Stimulated activated CD4-positive, alpha-beta T cell treated with anti-CD3 and anti-CD28 coated beads, Interleukin-1b, Interleukin-23, amount 100 ng/mL, for 24 hours (primary cell): ENCODE measurements around the gene CDH4.

Experiments
- DNase-seq, 4 experiments: peaks; one replicate each; pipeline ENCODE4 v3.0.0-alpha.2; 2020; ENCODE audit warnings: low read depth in 4 of 4, low spot score in 1 of 4

CDH4 gene

GRCh38 chr20:61929561-61929960 is 677.5 kb downstream of the CDH4 start:
- DNase-seq = no peak

DNA sequence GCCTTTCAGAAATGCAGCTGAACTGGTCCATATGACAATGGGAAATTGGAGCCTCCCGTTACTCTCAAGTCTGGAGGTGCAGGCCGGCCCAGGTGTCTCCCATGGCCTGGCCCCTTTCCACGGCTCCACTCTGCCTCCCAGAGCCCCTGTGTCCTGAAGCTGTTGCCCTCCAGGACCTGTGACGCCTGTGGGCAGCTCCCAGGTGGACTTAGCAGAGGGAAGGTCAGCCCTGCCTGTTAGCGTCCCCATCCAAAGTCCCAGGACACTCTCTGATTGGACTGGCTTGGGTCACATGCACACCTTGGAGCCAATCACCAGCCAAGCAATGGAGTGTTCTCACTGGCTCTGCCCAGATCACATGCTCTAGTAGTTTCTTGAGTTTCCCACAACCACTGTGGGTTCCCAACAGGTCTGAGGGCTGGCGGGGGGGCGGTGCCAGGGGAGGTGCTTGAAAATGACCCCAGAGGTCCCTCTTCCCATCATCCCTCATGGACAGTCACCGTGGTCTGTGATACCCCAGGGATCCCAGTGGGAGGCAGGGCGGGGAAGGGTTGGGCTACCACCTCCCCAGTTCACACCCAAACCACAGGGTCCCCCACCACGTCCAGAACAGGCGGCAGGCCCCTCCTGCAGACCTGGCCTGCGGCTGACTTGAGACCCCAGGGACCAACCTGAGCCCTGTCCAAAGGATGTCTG is 678.1 kb downstream of the CDH4 start:
- no peak for DNase-seq

- no peak for DNase-seq
Observed at GRCh38 chr20:61930776-61931475, 678.9 kb downstream of the CDH4 start.

- no peak for DNase-seq
Observed at GRCh38 chr20:61931476-61932198, 679.6 kb downstream of the CDH4 start.

- no peak for DNase-seq
Observed at GRCh38 chr20:61932199-61932592, 680.1 kb downstream of the CDH4 start.

DNA sequence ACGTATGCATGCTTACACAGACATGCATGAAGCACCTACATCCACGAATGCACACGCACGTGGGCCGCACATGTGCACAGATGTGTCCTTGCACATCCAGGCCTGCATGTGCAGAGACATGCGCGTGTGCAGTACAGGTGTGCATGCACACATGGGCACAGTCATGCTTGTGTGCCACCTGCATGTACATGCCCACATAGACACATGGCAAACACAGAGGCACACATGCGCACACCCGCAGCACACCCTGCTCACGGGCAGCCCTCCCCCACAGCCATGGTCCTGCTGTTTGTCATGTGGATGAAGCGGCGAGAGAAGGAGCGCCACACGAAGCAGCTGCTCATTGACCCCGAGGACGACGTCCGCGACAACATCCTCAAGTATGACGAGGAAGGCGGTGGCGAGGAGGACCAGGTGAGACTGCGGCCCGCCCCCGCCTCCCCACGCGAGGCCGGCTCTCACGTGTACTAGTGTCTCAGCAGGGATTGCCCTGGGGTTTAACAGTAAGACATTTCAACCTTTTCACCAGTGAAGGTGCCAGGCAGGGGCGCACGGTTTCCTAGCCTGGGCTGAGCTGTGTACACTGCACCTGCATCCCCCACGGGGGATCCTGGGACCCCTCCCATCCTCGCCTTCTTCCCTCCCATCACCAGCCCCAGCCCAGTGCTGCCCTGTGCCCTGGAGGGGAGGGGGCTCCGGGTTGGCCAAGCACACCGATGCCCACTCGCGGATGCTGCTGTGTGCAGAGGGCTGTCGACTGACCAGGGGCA is 680.8 kb downstream of the CDH4 start:
- no peak for DNase-seq

GRCh38 chr20:61933481-61933950 is 681.5 kb downstream of the CDH4 start:
- DNase-seq = no peak

DNA sequence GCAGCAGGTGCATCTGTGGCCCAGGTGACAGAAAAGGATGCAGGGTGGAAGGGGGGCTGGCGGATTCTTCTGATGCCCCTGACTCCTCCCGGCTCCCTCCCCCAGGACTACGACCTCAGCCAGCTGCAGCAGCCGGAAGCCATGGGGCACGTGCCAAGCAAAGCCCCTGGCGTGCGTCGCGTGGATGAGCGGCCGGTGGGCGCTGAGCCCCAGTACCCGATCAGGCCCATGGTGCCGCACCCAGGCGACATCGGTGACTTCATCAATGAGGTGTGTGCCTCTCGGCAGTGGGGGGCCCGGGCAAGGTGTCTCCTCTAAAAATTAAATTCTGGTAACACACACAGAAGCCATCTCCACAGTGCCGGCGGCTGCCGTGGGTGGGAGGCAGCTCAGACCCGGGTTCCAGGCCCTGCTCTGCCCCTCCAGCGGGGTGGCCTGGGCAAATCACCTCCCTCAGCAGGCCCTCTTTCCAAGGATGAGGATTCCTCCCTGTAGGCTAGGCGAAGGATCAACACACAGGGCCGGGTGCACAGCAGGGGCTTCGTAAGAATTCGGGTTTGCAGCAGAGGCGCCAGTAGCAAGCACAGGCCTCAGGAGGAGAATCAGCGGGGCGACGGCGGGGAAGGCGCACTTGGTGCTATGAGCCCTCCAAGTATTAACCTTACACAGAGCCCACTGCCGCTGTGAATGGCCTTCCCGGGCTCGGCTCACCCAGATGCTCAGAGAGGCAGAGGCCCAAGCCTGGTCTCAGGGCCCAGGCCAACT is 682.1 kb downstream of the CDH4 start:
- DNase-seq = no peak

GRCh38 chr20:61934716-61935530 is 682.9 kb downstream of the CDH4 start:
- no peak for DNase-seq

GRCh38 chr20:61935926-61936700 is 684.1 kb downstream of the CDH4 start:
- no peak for DNase-seq

DNA sequence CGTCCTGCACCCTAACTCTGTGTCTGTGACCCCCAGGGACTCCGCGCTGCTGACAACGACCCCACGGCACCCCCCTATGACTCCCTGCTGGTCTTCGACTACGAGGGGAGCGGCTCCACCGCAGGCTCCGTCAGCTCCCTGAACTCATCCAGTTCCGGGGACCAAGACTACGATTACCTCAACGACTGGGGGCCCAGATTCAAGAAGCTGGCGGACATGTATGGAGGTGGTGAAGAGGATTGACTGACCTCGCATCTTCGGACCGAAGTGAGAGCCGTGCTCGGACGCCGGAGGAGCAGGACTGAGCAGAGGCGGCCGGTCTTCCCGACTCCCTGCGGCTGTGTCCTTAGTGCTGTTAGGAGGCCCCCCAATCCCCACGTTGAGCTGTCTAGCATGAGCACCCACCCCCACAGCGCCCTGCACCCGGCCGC is 684.7 kb downstream of the CDH4 start:
- DNase-seq = no peak

- no peak for DNase-seq
Observed at GRCh38 chr20:61937146-61937962, 685.3 kb downstream of the CDH4 start.

DNA sequence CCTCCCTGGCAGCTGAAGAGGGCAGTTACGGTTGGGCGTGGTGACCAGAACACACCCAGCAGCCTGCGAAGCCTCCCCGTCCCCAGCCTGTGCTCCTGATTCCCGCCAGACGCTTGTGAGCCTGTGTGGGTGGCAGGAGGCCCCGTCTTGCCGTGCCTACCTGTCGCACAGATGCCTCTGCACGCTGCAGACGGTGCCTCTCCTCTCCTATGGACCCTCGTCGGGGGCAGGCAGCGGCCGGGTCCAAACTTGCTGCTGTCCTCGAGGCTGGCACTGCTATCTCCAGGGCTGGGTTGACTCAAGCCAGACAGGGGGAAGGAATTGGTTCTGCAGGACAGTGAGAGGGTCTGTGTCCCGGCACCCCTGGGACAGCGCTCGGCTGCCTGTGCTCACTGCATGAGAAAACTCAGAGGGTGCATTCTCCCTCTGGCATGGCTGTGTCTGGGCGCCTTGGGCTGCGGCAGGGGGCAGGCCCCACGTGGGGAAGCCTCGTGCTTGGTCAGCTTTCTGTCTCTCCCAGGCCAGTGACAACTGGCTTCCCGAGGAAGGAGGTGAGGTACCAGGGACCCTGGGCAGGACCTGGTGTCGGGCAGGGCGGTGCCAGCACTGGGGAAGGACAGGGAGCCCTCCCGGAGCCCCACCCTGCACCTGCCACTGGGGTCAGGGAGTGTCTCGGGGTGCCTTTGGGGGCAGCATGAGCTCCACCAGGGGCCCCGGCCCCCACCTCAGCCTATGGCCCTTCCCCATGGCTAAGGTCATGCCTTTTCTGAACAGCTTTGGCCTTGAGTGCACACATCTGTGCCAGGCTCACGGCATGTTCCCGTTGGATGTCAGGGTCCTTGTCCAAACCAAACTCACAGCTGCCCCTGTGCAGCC is 686.1 kb downstream of the CDH4 start:
- no peak for DNase-seq

- no peak for DNase-seq
Observed at GRCh38 chr20:61938839-61939690, 687.0 kb downstream of the CDH4 start.

- no peak for DNase-seq
Observed at GRCh38 chr20:61939691-61940360, 687.8 kb downstream of the CDH4 start.

- no peak for DNase-seq
Observed at GRCh38 chr20:61940491-61940890, 688.4 kb downstream of the CDH4 start.
